Glutamatergic neuron (in vitro differentiated cells): ENCODE measurements around the gene LRRC8D. TPM values are rescaled to one million over a fixed set of nuclear protein-coding genes. Genes with fewer than 3 reads are reported as not detected.

Experiments used
- DNase-seq: peaks from one replicate; pipeline ENCODE4 v3.0.0; 2022
- H3K27ac Mint-ChIP-seq: one replicate; pipeline ENCODE4 v1.8.0; 2020; ENCODE audit warnings: mild to moderate bottlenecking, mixed read lengths, inconsistent platforms; ENCODE audit not compliant: unreplicated experiment
- H3K27me3 Mint-ChIP-seq: one replicate; pipeline ENCODE4 v1.8.0; 2020; ENCODE audit warnings: mild to moderate bottlenecking, moderate library complexity, mixed read lengths, inconsistent platforms; ENCODE audit not compliant: unreplicated experiment
- H3K36me3 Mint-ChIP-seq: one replicate; pipeline ENCODE4 v1.8.0; 2020; ENCODE audit warnings: mild to moderate bottlenecking, mixed read lengths, inconsistent platforms; ENCODE audit not compliant: unreplicated experiment
- H3K4me1 Mint-ChIP-seq: one replicate; pipeline ENCODE4 v1.8.0; 2020; ENCODE audit warnings: mild to moderate bottlenecking, low read depth, mixed read lengths, inconsistent platforms; ENCODE audit not compliant: unreplicated experiment
- H3K4me3 Mint-ChIP-seq: one replicate; pipeline ENCODE4 v1.8.0; 2020; ENCODE audit warnings: mild to moderate bottlenecking, mixed read lengths, inconsistent platforms; ENCODE audit not compliant: unreplicated experiment
- H3K9me3 Mint-ChIP-seq: one replicate; pipeline ENCODE4 v1.8.0; 2020; ENCODE audit warnings: mild to moderate bottlenecking, moderate library complexity, mixed read lengths, inconsistent platforms; ENCODE audit not compliant: unreplicated experiment
- total RNA-seq: library from RNA; stranded (reverse); fragmentation: NEBNext Ultra II Directional; extraction: Animal tissue kit (Norgen Biotek cat#: 25700); gene quantifications from one replicate; pipeline ENCODE4 v1.2.1, GENCODE V29; 2021; ENCODE audit not compliant: unreplicated experiment
- TF ChIP-seq, protein P1 (sequence below): fragments of 200-600 bp; sonication (generic); IDR thresholded peaks from one replicate; pipeline ENCODE4 v1.5.0; 2021; ENCODE audit not compliant: partially characterized antibody, unreplicated experiment

Gene LRRC8D
- total RNA-seq, 1 donor from 2014 or later: 54.9 TPM

DNA sequence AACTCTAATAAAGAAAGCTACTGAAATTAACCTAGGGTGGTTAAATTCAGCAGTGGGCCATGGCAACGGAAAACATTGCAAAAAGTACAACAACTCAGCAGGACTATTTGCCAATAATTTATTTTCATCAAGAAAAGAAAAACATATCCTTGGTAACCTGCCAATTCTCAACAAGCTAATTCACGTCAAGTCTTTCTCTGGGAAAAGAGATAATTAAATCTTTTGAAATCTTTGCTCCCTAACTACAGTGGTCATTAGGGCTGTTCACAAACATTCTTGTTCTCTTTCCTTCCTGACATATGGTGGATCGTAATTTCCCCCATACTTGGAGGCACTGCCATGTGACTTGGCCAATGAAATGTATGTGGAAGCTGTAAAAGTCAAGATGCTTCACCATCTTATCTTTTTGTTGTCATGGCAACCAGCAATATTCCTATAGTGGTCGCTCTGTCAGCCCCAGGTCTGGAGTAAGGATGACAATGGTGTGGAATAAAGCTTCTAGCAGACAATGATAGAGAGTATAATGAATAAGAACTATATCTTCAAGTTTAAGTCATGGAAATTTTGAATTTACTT, 144.4 kb downstream of the LRRC8D start:
- H3K36me3 Mint-ChIP-seq: no peaks in the 10 kb centered on the region
- H3K27ac Mint-ChIP-seq: no peak overlapping the region
- DNase-seq: no peak

DNA sequence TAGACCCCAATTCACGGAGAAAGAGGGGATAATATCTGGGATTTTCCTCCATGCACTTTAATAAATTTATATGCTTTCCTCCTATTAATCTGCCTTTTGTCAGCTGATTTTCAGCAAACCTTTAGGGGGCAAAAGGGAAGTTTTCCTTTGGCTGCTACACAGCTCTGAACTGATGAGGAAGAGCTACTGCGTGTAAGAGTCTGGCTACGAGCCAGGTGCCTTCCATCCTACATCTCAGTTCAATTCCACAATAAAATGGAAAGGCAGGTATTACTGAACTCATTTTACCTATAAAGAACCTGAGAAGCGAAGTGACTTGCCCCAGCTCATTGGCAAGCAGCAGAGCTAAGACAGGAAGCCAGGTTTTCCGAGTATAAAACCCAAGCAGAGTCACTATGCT, 145.8 kb downstream of the LRRC8D start:
- H3K9me3 Mint-ChIP-seq: no peaks in the 10 kb centered on the region
- no peaks in the 10 kb centered on the region for H3K36me3 Mint-ChIP-seq
- H3K4me3 Mint-ChIP-seq: no peak overlapping the region
- no peak overlapping the region for H3K27ac Mint-ChIP-seq
- TF ChIP-seq, protein P1, sequence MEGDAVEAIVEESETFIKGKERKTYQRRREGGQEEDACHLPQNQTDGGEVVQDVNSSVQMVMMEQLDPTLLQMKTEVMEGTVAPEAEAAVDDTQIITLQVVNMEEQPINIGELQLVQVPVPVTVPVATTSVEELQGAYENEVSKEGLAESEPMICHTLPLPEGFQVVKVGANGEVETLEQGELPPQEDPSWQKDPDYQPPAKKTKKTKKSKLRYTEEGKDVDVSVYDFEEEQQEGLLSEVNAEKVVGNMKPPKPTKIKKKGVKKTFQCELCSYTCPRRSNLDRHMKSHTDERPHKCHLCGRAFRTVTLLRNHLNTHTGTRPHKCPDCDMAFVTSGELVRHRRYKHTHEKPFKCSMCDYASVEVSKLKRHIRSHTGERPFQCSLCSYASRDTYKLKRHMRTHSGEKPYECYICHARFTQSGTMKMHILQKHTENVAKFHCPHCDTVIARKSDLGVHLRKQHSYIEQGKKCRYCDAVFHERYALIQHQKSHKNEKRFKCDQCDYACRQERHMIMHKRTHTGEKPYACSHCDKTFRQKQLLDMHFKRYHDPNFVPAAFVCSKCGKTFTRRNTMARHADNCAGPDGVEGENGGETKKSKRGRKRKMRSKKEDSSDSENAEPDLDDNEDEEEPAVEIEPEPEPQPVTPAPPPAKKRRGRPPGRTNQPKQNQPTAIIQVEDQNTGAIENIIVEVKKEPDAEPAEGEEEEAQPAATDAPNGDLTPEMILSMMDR: no peak
- DNase-seq: no peak
- H3K4me1 Mint-ChIP-seq: peaks cover 2% of the 10 kb centered on the region
- no peaks in the 10 kb centered on the region for H3K27me3 Mint-ChIP-seq

More for the DNA sequence above, 144.4 kb downstream of the LRRC8D start:
- Mint-ChIP-seq H3K4me1 (peaks cover 2% of the 10 kb centered on the region), H3K9me3 (no peaks in the 10 kb centered on the region), H3K27me3 (no peaks in the 10 kb centered on the region), H3K4me3 (no peak overlapping the region)
- TF ChIP-seq, protein P1: no peak

DNA sequence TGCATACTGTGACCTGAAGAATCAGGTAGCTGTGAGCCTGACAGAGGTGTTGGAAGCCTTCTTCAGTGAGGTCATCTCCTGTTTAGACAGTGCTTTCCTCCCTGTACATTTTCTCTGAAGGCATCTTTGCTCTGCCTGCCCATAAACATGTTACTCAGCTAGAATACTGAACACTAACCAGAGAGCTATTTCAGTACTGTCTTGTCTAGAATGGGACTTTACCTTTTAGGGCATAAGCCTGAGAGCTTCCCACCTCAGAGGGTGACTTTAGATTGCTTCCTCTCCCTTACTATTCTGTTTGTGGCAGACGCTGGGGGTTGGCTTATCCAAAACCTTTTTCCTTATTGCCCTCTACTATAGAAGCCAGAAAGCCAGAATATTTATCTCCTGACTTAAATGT, 150.8 kb downstream of the LRRC8D start:
- Mint-ChIP-seq H3K4me1 (no peaks in the 10 kb centered on the region), H3K27me3 (no peaks in the 10 kb centered on the region), H3K27ac (no peak overlapping the region), H3K4me3 (no peak overlapping the region), H3K9me3 (no peaks in the 10 kb centered on the region), H3K36me3 (no peaks in the 10 kb centered on the region)
- DNase-seq: no peak
- TF ChIP-seq, protein P1: no peak

DNA sequence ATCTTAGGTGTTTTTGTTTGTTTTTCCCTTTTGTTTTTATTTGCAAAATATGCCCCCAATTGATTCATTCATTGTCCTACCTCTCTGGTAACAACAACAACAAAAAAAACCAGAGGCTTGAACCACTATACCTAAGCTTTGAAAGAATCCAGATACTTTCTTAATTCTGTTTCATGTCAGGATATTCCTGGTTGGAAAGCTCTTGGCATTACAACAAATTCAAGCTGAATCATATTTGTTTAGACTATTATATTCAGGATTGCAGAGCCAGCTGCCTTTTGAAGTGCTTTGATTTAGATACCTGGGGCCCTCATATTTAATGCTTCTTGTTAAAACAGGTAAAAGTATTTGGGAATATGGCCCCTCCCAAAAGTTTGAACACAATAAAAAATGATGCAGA, 151.2 kb downstream of the LRRC8D start:
- no peak for DNase-seq
- Mint-ChIP-seq H3K36me3 (no peaks in the 10 kb centered on the region), H3K27ac (no peak overlapping the region), H3K9me3 (no peaks in the 10 kb centered on the region), H3K4me1 (no peaks in the 10 kb centered on the region), H3K27me3 (no peaks in the 10 kb centered on the region), H3K4me3 (no peak overlapping the region)
- TF ChIP-seq, protein P1: no peak

DNA sequence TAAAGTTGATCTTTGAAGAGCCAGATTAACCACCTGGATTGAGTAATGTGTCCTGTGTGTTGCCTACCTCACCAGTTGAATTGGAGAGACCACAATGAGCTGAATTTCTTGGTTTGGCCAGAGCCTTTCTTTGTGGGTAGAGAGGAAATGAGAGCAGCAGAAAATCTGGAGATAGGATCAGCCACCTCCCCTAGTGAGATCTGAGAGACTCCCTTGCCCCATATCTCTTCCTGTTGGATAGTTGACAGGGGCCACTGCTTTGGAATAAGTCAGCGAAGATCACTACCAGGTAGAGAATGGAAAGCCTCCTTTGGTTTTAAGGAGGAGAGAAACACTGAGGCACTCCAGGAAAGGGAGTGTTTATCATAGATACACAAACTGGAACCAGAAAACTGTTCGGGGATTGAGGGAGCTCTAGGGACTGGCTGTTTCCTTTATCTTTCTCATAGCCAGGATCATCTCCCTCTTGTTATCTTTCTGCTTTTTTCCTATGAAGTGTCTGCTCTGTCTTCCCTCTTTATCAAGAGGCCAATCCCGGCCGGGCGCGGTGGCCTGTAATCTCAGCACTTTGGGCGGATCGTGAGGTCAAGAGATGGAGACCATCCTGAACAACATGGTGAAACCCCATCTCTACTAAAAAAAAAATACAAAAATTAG, 152.8 kb downstream of the LRRC8D start:
- Mint-ChIP-seq H3K4me3 (no peak overlapping the region), H3K4me1 (no peaks in the 10 kb centered on the region), H3K9me3 (no peaks in the 10 kb centered on the region), H3K27me3 (peaks cover 2% of the 10 kb centered on the region), H3K36me3 (no peaks in the 10 kb centered on the region), H3K27ac (no peak overlapping the region)
- TF ChIP-seq, protein P1: no peak
- no peak for DNase-seq
